GM12878 (cell line): ENCODE measurements around the gene DPM2. TPM values are rescaled to one million over a fixed set of nuclear protein-coding genes. Genes with fewer than 3 reads are reported as not detected.
A peak's percentile ranks its signal among the peaks of the same experiment; 100 is the strongest.

Experiments used
- ATAC-seq: fragments of 200-7000 bp; cut with Tn5 transposase; 3 replicates; pipeline ENCODE4 v1.9.1; 2020; ENCODE audit warnings: mild to moderate bottlenecking, moderate library complexity
- BruUV-seq: library from RNA; stranded (reverse); fragments of 400-500 nt; replicated peaks from 2 replicates; lab custom pipeline; 2021; lab: Mats Ljungman, UMichigan
- CTCF ChIA-PET: fragments of 300-600 bp; sonication (Branson Sonifier 250); formaldehyde crosslinking; extraction: SDS; loops from one replicate; lab custom pipeline; 2021; ENCODE audit warnings: inconsistent platforms; lab: Yijun Ruan, JAX
- POLR2A ChIA-PET: fragments of 350-600 bp; formaldehyde crosslinking; extraction: SDS; loops from one replicate; lab custom pipeline; 2021; ENCODE audit warnings: inconsistent platforms; lab: Charles Lee
- RAD21 ChIA-PET: fragments of 300-600 bp; sonication (Branson Sonifier 250); formaldehyde crosslinking; loops from one replicate; lab custom pipeline; 2023; ENCODE audit warnings: antibody characterized with exemption; ENCODE audit not compliant: unreplicated experiment; lab: Charles Lee
- SMC1A ChIA-PET: fragments of 300-600 bp; sonication (Branson Sonifier 250); formaldehyde crosslinking; loops from one replicate; lab custom pipeline; 2023; ENCODE audit not compliant: unreplicated experiment, uncharacterized antibody; lab: Charles Lee
- DNase-seq: peaks from one replicate; pipeline ENCODE4 v3.0.0-alpha.2; 2011; ENCODE audit warnings: low read depth, low spot score
- FAIRE-seq: peaks from 3 replicates; lab custom pipeline; 2011; peaks lifted over from hg19 to GRCh38; lab: Jason Lieb, UNC
- H2AFZ ChIP-seq: 2 replicates; pipeline ENCODE4 v1.6.0; 2011; ENCODE audit warnings: low read depth, low read length, control low read depth; ENCODE audit not compliant: control insufficient read depth
- H3K27ac ChIP-seq: 2 replicates; pipeline ENCODE4 v1.5.1; 2011; ENCODE audit warnings: control low read depth; ENCODE audit not compliant: control insufficient read depth, insufficient read depth
- H3K27me3 ChIP-seq, 2 experiments: replicated peaks in 1 of 2; 2 replicates each; pipeline versions ENCODE4 v1.6.0 to v1.6.1; 2011; ENCODE audit warnings: low read length in 1 of 2; ENCODE audit not compliant: control insufficient read depth in 2 of 2, insufficient read depth in 2 of 2
- H3K36me3 ChIP-seq, 2 experiments: 2 replicates each; pipeline ENCODE4 v1.5.1; 2011; ENCODE audit warnings: low read length in 1 of 2; ENCODE audit not compliant: control insufficient read depth in 2 of 2, insufficient read depth in 2 of 2
- H3K4me1 ChIP-seq: 2 replicates; pipeline ENCODE4 v1.6.1; 2011; ENCODE audit warnings: mild to moderate bottlenecking, low read length, moderate library complexity, mixed read lengths; ENCODE audit not compliant: control insufficient read depth, insufficient read depth
- H3K4me2 ChIP-seq: 2 replicates; pipeline ENCODE4 v1.6.0; 2011; ENCODE audit warnings: control low read depth; ENCODE audit not compliant: control insufficient read depth, insufficient read depth
- H3K4me3 ChIP-seq: fragments of 200-600 bp; sonication (generic); 2 replicates; pipeline ENCODE4 v1.5.1; 2016
- H3K79me2 ChIP-seq: 2 replicates; pipeline ENCODE4 v1.6.0; 2011; ENCODE audit warnings: low read length; ENCODE audit not compliant: control insufficient read depth, insufficient read depth
- H3K9ac ChIP-seq: 2 replicates; pipeline ENCODE4 v1.8.0; 2011; ENCODE audit warnings: low read length, control low read depth, mixed read lengths; ENCODE audit not compliant: control insufficient read depth, insufficient read depth
- H3K9me3 ChIP-seq: replicated peaks from 3 replicates; pipeline ENCODE4 v1.5.1; 2011; ENCODE audit warnings: mild to moderate bottlenecking, low read length; ENCODE audit not compliant: control insufficient read depth, insufficient read depth
- H4K20me1 ChIP-seq: 2 replicates; pipeline ENCODE4 v1.6.0; 2011; ENCODE audit not compliant: control insufficient read depth, insufficient read depth
- BRCA1 ChIP-seq: IDR thresholded peaks from 2 replicates; pipeline ENCODE4 v1.6.1; 2011; ENCODE audit warnings: low read depth, low read length, improper control_type of control experiment
- CEBPB ChIP-seq, 2 experiments: fragments of 150-350 bp in 1 of 2; IDR thresholded peaks; 2 replicates each; pipeline ENCODE4 v1.6.1; 2012 to 2014; ENCODE audit warnings: low read depth in 2 of 2, low read length in 2 of 2, borderline replicate concordance in 1 of 2, inconsistent platforms in 1 of 2
- CREM ChIP-seq: IDR thresholded peaks from 2 replicates; pipeline ENCODE4 v1.6.1; 2014; ENCODE audit warnings: antibody characterized with exemption, low read depth
- IKZF1 ChIP-seq: fragments of 450-650 bp; conservative IDR thresholded peaks from 2 replicates; pipeline ENCODE4 v1.6.1; 2017; ENCODE audit warnings: antibody characterized with exemption, mild to moderate bottlenecking
- IKZF2 ChIP-seq, 2 experiments: fragments of 450-650 bp; IDR thresholded peaks; 2 replicates each; pipeline ENCODE4 v1.6.1; 2017; ENCODE audit warnings: mild to moderate bottlenecking in 2 of 2, moderate library complexity in 2 of 2
- JUNB ChIP-seq: IDR thresholded peaks from 2 replicates; pipeline ENCODE4 v1.6.1; 2016; ENCODE audit warnings: antibody characterized with exemption, mild to moderate bottlenecking
- JUND ChIP-seq: IDR thresholded peaks from 2 replicates; pipeline ENCODE4 v1.6.1; 2012; ENCODE audit warnings: low read depth, mild to moderate bottlenecking, low read length, improper control_type of control experiment, moderate library complexity
- MEF2A ChIP-seq: IDR thresholded peaks from 2 replicates; pipeline ENCODE4 v1.6.1; 2011; ENCODE audit warnings: low read depth, mild to moderate bottlenecking, low read length, moderate library complexity; ENCODE audit not compliant: insufficient read depth
- MTA2 ChIP-seq: fragments of 450-650 bp; IDR thresholded peaks from 2 replicates; pipeline ENCODE4 v1.6.1; 2016; ENCODE audit warnings: low read depth, mild to moderate bottlenecking, moderate library complexity
- NBN ChIP-seq: fragments of 450-650 bp; IDR thresholded peaks from 2 replicates; pipeline ENCODE4 v1.6.1; 2016
- PKNOX1 ChIP-seq: fragments of 450-650 bp; IDR thresholded peaks from 2 replicates; pipeline ENCODE4 v1.6.1; 2016; ENCODE audit warnings: mild to moderate bottlenecking
- POLR2A ChIP-seq: IDR thresholded peaks from 2 replicates; pipeline ENCODE4 v1.6.1; 2011; ENCODE audit warnings: low read depth, mild to moderate bottlenecking, low read length
- POLR2AphosphoS5 ChIP-seq: IDR thresholded peaks from 2 replicates; pipeline ENCODE4 v1.6.1; 2011; ENCODE audit warnings: mild to moderate bottlenecking, low read length, inconsistent platforms
- SMAD1 ChIP-seq: fragments of 450-650 bp; IDR thresholded peaks from 2 replicates; pipeline ENCODE4 v1.6.1; 2018; ENCODE audit warnings: mild to moderate bottlenecking, low read depth; ENCODE audit not compliant: partially characterized antibody
- STAT3 ChIP-seq: IDR thresholded peaks from 2 replicates; pipeline ENCODE4 v1.6.1; 2011; ENCODE audit warnings: low read depth, low read length, improper control_type of control experiment
- TCF12 ChIP-seq: IDR thresholded peaks from 2 replicates; pipeline ENCODE4 v1.6.1; 2011; ENCODE audit warnings: low read depth, mild to moderate bottlenecking, low read length
- USF1 ChIP-seq: IDR thresholded peaks from 2 replicates; pipeline ENCODE4 v1.6.1; 2011; ENCODE audit warnings: borderline replicate concordance, low read depth, mild to moderate bottlenecking, moderate library complexity, mixed read lengths, low read length; ENCODE audit not compliant: insufficient read depth; ENCODE audit errors: extremely low read length
- USF2 ChIP-seq: IDR thresholded peaks from 2 replicates; pipeline ENCODE4 v1.6.1; 2011; ENCODE audit warnings: low read depth, low read length, improper control_type of control experiment, borderline replicate concordance
- ZBTB4 ChIP-seq: fragments of 450-650 bp; formaldehyde crosslinking; IDR thresholded peaks from 2 replicates; pipeline ENCODE4 v1.4.0; 2022; ENCODE audit warnings: mild to moderate bottlenecking, moderate library complexity
- WGBS: methylation state at CpG from one replicate; pipeline ENCODE4 v1.1.6; 2016; ENCODE audit warnings: low lambda C conversion rate; ENCODE audit not compliant: insufficient replicate concordance, insufficient coverage; ENCODE audit errors: missing lambda C conversion rate; 5-methylcytosine and 5-hydroxymethylcytosine counted together
- in situ Hi-C: fragments of 300-500 bp; cut with MboI; formaldehyde crosslinking; loops from 9 replicates; pipeline ENCODE4 v1.14.3; 2018; ENCODE audit warnings: mixed read lengths
- intact Hi-C: fragments of 100-400 bp; cut with micrococcal nuclease; formaldehyde crosslinking; loops from one replicate; pipeline ENCODE4 v1.14.2; 2022; ENCODE audit not compliant: unreplicated experiment
- polyA plus RNA-seq, 11 experiments: library from polyadenylated mRNA; depleted of rRNA in 4 of 11; unstranded in 6 of 11; stranded (reverse) in 5 of 11; fragments of >200 nt; fragmentation: Nextera tagmentation in 4 of 11; fragmentation: Illumina TruSeq in 1 of 11; extraction: Ambion mirVana in 4 of 11; extraction: Trizol in 1 of 11; gene quantifications; 1 replicate in 1 of 11; 2 replicates in 10 of 11; pipeline versions ENCODE4 v1.2.1 to v1.2.3, GENCODE V29; 2011 to 2016; ENCODE audit warnings: inconsistent platforms in 2 of 11, missing spikeins in 2 of 11, low read depth in 1 of 11
- total RNA-seq, 4 experiments: library from RNA; depleted of rRNA in 3 of 4; stranded (reverse); fragments of >200 nt in 3 of 4; fragmentation: Illumina TruSeq in 1 of 4; extraction: Trizol in 1 of 4; gene quantifications; 2 replicates each; pipeline versions ENCODE4 v1.2.1 to v1.2.3, GENCODE V29; 2013 to 2021

The DPM2 gene
- total and polyA plus RNA-seq, 10 of the 15 experiments (the other 5 are each of a cell fraction or from before 2014, with no cell fraction given): 22.7 to 77.9 (median 44.7) TPM

DNA sequence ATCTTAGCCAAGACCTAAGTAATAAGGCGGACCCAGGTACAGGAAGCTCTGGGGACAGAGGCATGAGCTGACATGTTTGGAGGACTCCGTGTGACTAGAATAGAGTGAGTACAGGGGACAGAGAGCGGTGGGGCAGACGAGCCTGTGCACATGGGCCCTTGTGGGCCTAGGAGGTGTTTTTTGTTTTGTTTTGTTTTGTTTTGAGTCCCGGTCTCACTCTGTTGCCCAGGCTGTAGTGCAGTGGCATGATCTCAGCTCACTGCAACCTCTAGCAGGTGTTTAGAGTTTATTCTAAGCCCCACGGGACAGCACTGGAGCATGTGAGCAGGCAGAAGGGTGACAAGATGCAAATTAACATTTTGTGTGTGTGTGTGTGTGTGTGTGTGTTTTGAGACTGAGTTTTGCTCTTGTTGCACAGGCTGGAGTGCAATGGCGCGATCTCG, 46.2 kb upstream of the DPM2 start:
- Histone ChIP-seq H3K79me2 (peaks cover 14% of the 10 kb centered on the region), H3K9me3 (no peaks in the 10 kb centered on the region), H3K27ac (peak overlapping the region; percentile 79), H3K4me1 (peaks cover 42% of the 10 kb centered on the region), H4K20me1 (no peaks in the 10 kb centered on the region), H3K27me3 (no peaks in the 10 kb centered on the region), H3K9ac (peak overlapping the region; percentile 38; the same call in 1 of the 2 replicates), H2AFZ (peak overlapping the region; percentile 22), H3K4me2 (peak overlapping the region; percentile 61), H3K36me3 (no peaks in the 10 kb centered on the region), H3K4me3 (no peak overlapping the region)
- FAIRE-seq: peak; percentile 92
- in situ Hi-C loops: no loop called here
- ChIA-PET CTCF (interaction anchor here (0.7 to 7.8 kb wide), 8 partner anchors 12 to 132 kb away, joined by 3 to 63 read pairs (median 4); no protein-coding TSS in a partner anchor), POLR2A (interaction anchor here (0.7 to 2.4 kb wide), 2 partner anchors 10 to 42 kb away, joined by 4 to 9 read pairs; no protein-coding TSS in a partner anchor), SMC1A (interaction anchor here (0.8 to 3.7 kb wide), 4 partner anchors 14 to 133 kb away, joined by 3 to 20 read pairs (median 4); no protein-coding TSS in a partner anchor), RAD21 (interaction anchor here (0.7 to 1.0 kb wide), 5 partner anchors 13 to 51 kb away, joined by 3 to 6 read pairs (median 3); no protein-coding TSS in a partner anchor)
- intact Hi-C loops: no loop called here
- BruUV-seq: no TSS peak
- DNase-seq: peak; percentile 76
- WGBS: under 1% methylated on average over 9 of the region's 9 CpGs
- peak; percentile 61 for ATAC-seq
- TF ChIP-seq STAT3 (no peak), CREM (peak; percentile 70), SMAD1 (peak; percentile 34), POLR2A (peak; percentile 54; the same call in 1 of the 2 replicates), MEF2A (peak; percentile 52; the same call in 1 of the 2 replicates), JUND (no peak), IKZF2 (IDR thresholded peaks at IDR 0.05) (peak; percentile 29 to 80), TCF12 (peak; percentile 75), JUNB (peak; percentile 51), USF2 (peak; percentile 4; the same call in 1 of the 2 replicates), PKNOX1 (peak; percentile 40; the same call in 1 of the 2 replicates), ZBTB4 (CRISPR knock-in tag) (no peak), IKZF1 (no peak), NBN (peak; percentile 98), MTA2 (peak; percentile 66; the same call in 1 of the 2 replicates), CEBPB (IDR thresholded peaks at IDR 0.05; ENCODE audit: borderline replicate concordance in 1 of 2, low read depth in 2 of 2, low read length in 2 of 2) (no peak), BRCA1 (no peak), USF1 (peak; percentile 13), POLR2AphosphoS5 (peak; percentile 49; the same call in 1 of the 2 replicates)
